Measurements from ENCODE around the gene PRDM12. TPM values are rescaled to one million over a fixed set of nuclear protein-coding genes. Genes with fewer than 3 reads are reported as not detected.

PRDM12 gene
- total RNA-seq, 4 donors from 2014 or later, result not detected

GRCh38 chr9:130703501-130703900 is 39.1 kb downstream of the PRDM12 start:
- in situ Hi-C loops (cut with MboI; ENCODE audit: low sequenced_read_pairs in 4 of 4), result loop anchor here in 2 of 4 donors (10.0 kb wide), 3 partner anchors 61 to 241 kb away; no protein-coding TSS in a partner anchor
- intact Hi-C loops (cut with DNase I; ENCODE audit: low total_unique reads), result no loop called here
- Histone ChIP-seq H3K9me3 (no peaks in the 10 kb centered on the region), H3K4me3 (no peak overlapping the region), H3K4me1 (no peaks in the 10 kb centered on the region), H3K27ac (no peak overlapping the region), H3K36me3 (peaks cover 0 to 60% of the 10 kb centered on the region in 2 donors), H3K27me3 (no peaks in the 10 kb centered on the region)
- DNase-seq (no peak), ATAC-seq (no peak)
- TF ChIP-seq CTCF (IDR thresholded peaks at IDR 0.05 in 4 of 5, conservative IDR thresholded peaks at IDR 0.05 in 1 of 5) (no peak), POLR2A (IDR thresholded peaks at IDR 0.05) (no peak)

GRCh38 chr9:130707225-130707976 is 43.0 kb downstream of the PRDM12 start:
- ATAC-seq (peak; percentile 24 to 25), DNase-seq (no peak)
- H3K9me3 ChIP-seq, result no peaks in the 10 kb centered on the region
- intact Hi-C loops (cut with DNase I; ENCODE audit: low total_unique reads), result loop anchor here (1.0 to 2.0 kb wide), 2 partner anchors 159 to 234 kb away; no protein-coding TSS in a partner anchor
- H3K36me3 ChIP-seq, result peaks cover 0 to 26% of the 10 kb centered on the region in 2 donors
- in situ Hi-C loops (cut with MboI; ENCODE audit: low sequenced_read_pairs in 4 of 4), result loop anchor here (5.0 to 10.0 kb wide), 6 partner anchors 57 to 237 kb away; no protein-coding TSS in a partner anchor
- no peak overlapping the region for H3K4me3 ChIP-seq
- no peak overlapping the region for H3K27ac ChIP-seq
- H3K4me1 ChIP-seq, result peaks cover 0 to 3% of the 10 kb centered on the region in 2 donors
- TF ChIP-seq CTCF (IDR thresholded peaks at IDR 0.05 in 4 of 5, conservative IDR thresholded peaks at IDR 0.05 in 1 of 5) (peak; percentile 63 to 84 (median 69)), POLR2A (IDR thresholded peaks at IDR 0.05) (no peak)
- no peaks in the 10 kb centered on the region for H3K27me3 ChIP-seq

GRCh38 chr9:130710822-130711352 is 46.5 kb downstream of the PRDM12 start:
- H3K4me3 ChIP-seq, result no peak overlapping the region
- intact Hi-C loops (cut with DNase I; ENCODE audit: low total_unique reads), result loop anchor here (5.0 to 10.0 kb wide), 2 partner anchors 56 to 124 kb away; partner anchors contain the start of gene ABL1
- no peaks in the 10 kb centered on the region for H3K36me3 ChIP-seq
- H3K9me3 ChIP-seq, result no peaks in the 10 kb centered on the region
- DNase-seq (no peak), ATAC-seq (no peak)
- H3K27me3 ChIP-seq, result no peaks in the 10 kb centered on the region
- peaks cover 19% of the 10 kb centered on the region in 2 donors for H3K4me1 ChIP-seq
- no peak overlapping the region for H3K27ac ChIP-seq
- no peak for TF ChIP-seq POLR2A (IDR thresholded peaks at IDR 0.05)
- no peak for TF ChIP-seq CTCF (IDR thresholded peaks at IDR 0.05 in 4 of 5, conservative IDR thresholded peaks at IDR 0.05 in 1 of 5)
- in situ Hi-C loops (cut with MboI; ENCODE audit: low sequenced_read_pairs in 4 of 4), result no loop called here

- Histone ChIP-seq H3K27ac (no peak overlapping the region), H3K36me3 (no peaks in the 10 kb centered on the region), H3K9me3 (no peaks in the 10 kb centered on the region), H3K4me3 (no peak overlapping the region), H3K4me1 (peaks cover 24% of the 10 kb centered on the region in 2 donors), H3K27me3 (no peaks in the 10 kb centered on the region)
- no peak for ATAC-seq
- intact Hi-C loops (cut with DNase I; ENCODE audit: low total_unique reads) (loop anchor here (5.0 to 10.0 kb wide), 2 partner anchors 56 to 123 kb away; partner anchors contain the start of gene ABL1), in situ Hi-C loops (cut with MboI; ENCODE audit: low sequenced_read_pairs in 4 of 4) (no loop called here)
- TF ChIP-seq POLR2A (IDR thresholded peaks at IDR 0.05) (no peak), CTCF (IDR thresholded peaks at IDR 0.05 in 4 of 5, conservative IDR thresholded peaks at IDR 0.05 in 1 of 5) (no peak)
- no peak for DNase-seq
These were observed 47.1 kb downstream of the PRDM12 start for GRCh38 chr9:130711469-130711868.
